HepG2 (cell line): ENCODE results near the gene CTCF. TPM values are rescaled to one million over a fixed set of nuclear protein-coding genes. Genes with fewer than 3 reads are reported as not detected.
A peak's percentile ranks its signal among the peaks of the same experiment; 100 is the strongest.

Experiments used
- BRF2 ChIP-seq: sonication (generic); formaldehyde crosslinking; IDR thresholded peaks from 2 replicates; pipeline ENCODE4 v1.8.1; 2022; ENCODE audit warnings: mild to moderate bottlenecking, missing genetic modification reagents
- CHD4 ChIP-seq: fragments of 200-600 bp; sonication (generic); IDR thresholded peaks from 2 replicates; pipeline ENCODE4 v1.7.0; 2017; ENCODE audit warnings: mild to moderate bottlenecking, low read length, borderline replicate concordance
- MIER3 ChIP-seq: IDR thresholded peaks from 2 replicates; pipeline ENCODE4 v1.6.1; 2016; ENCODE audit warnings: missing compliant biosample characterization, borderline replicate concordance
- SIN3A ChIP-seq: IDR thresholded peaks from 2 replicates; pipeline ENCODE4 v1.6.1; 2011; ENCODE audit warnings: low read depth, mild to moderate bottlenecking, control low read depth, low read length, borderline replicate concordance
- SP140L ChIP-seq: sonication (generic); formaldehyde crosslinking; IDR thresholded peaks from 2 replicates; pipeline ENCODE4 v1.4.0; 2020; ENCODE audit warnings: missing genetic modification reagents, borderline replicate concordance
- SP4 ChIP-seq: sonication (generic); formaldehyde crosslinking; IDR thresholded peaks from 2 replicates; pipeline ENCODE4 v1.8.1; 2023; ENCODE audit warnings: mild to moderate bottlenecking, missing genetic modification reagents
- TFE3 ChIP-seq: IDR thresholded peaks from 2 replicates; pipeline ENCODE4 v1.6.1; 2016
- ZNF264 ChIP-seq: sonication (generic); formaldehyde crosslinking; IDR thresholded peaks from 2 replicates; pipeline ENCODE4 v1.4.0; 2020; ENCODE audit warnings: missing genetic modification reagents
- ZNF383 ChIP-seq: sonication (generic); formaldehyde crosslinking; IDR thresholded peaks from 2 replicates; pipeline ENCODE4 v1.4.0; 2020; ENCODE audit warnings: missing genetic modification reagents, mild to moderate bottlenecking, borderline replicate concordance
- ZNF407 ChIP-seq: sonication (generic); formaldehyde crosslinking; IDR thresholded peaks from one replicate; pipeline ENCODE4 v1.5.1; 2020; ENCODE audit warnings: mild to moderate bottlenecking, missing genetic modification reagents; ENCODE audit errors: not compliant biosample characterization
- ZNF510 ChIP-seq: sonication (generic); formaldehyde crosslinking; IDR thresholded peaks from 2 replicates; pipeline ENCODE4 v1.4.0; 2020; ENCODE audit warnings: low read depth, mild to moderate bottlenecking, missing genetic modification reagents
- ZNF530 ChIP-seq: sonication (generic); formaldehyde crosslinking; IDR thresholded peaks from 2 replicates; pipeline ENCODE4 v1.5.0; 2020; ENCODE audit warnings: low read depth, mild to moderate bottlenecking, missing genetic modification reagents
- ZNF567 ChIP-seq: sonication (generic); formaldehyde crosslinking; IDR thresholded peaks from 2 replicates; pipeline ENCODE4 v1.8.1; 2023; ENCODE audit warnings: mild to moderate bottlenecking, missing genetic modification reagents, borderline replicate concordance
- polyA plus RNA-seq, 8 experiments: library from polyadenylated mRNA; depleted of rRNA in 3 of 8; stranded (reverse) in 7 of 8; unstranded in 1 of 8; fragments of >200 nt; fragmentation: Illumina TruSeq in 4 of 8; extraction: Trizol in 4 of 8; gene quantifications; 2 replicates each; pipeline versions ENCODE4 v1.2.1 to v1.2.3, GENCODE V29; 2011 to 2016; ENCODE audit warnings: low read depth in 4 of 8, missing spikeins in 1 of 8, mixed read lengths in 1 of 8; ENCODE audit not compliant: insufficient read depth in 1 of 8
- total RNA-seq, 5 experiments: library from RNA; depleted of rRNA; stranded (reverse); fragments of >200 nt; fragmentation: Illumina TruSeq; extraction: Trizol; gene quantifications; 2 replicates each; pipeline ENCODE4 v1.2.3, GENCODE V29; 2016; ENCODE audit warnings: low read depth in 1 of 5
- TF ChIP-seq, protein P1 (sequence below): sonication (generic); formaldehyde crosslinking; conservative IDR thresholded peaks from 2 replicates; pipeline ENCODE4 v1.8.1; 2023; ENCODE audit warnings: missing genetic modification reagents

Gene CTCF
- total and polyA plus RNA-seq, 2 of the 13 experiments (the other 11 are each of a cell fraction or from before 2014, with no cell fraction given): 19.5 to 37.5 TPM

DNA sequence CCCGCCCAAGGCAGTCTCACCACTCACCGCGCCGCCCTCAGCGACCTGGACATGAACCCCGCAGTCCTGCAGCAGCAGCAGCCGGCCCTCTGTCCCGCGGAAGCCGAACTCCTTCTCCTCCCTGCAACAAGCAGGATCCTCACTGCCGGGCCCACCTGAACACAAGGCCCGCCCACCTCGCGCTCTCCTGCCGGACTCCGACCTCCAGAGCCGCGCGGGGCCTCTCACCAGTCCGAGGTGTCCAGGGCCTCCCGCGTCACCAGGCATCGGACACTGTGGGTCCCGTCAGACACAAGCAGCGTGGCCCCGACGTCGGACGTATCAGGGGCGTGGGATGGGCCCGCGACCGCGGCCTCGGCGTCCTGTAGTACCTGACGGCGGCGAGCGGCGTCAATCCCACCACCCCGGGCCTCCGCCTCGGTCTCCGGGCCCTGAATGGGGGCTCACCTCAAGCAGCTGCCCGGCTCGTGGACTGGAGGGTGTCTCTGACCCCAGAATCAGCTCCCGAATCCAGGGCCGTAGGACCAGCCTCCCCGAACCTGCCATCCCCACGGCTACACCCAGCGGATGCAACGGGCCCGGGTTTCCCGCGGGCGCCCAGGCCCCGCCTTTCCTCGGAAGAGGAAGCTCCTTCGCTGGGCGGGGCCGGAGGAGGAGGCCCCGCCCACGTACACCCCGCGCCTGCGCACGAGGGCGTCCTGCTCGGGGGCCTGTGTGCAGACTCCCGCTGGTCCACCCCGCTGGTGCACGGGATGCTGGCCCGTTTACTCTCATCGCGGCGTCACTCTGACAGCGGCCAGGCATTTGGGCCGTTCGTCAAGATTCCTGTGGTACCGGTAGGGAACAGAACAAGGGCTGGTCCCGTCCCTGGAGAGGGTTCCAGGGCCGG, 97.6 kb downstream of the CTCF start, which contains the start of gene ACD (continued):
- peak; percentile 85 for TF ChIP-seq SP4 (CRISPR knock-in tag)
- peak; percentile 48 for TF ChIP-seq TFE3
- TF ChIP-seq, protein P1, sequence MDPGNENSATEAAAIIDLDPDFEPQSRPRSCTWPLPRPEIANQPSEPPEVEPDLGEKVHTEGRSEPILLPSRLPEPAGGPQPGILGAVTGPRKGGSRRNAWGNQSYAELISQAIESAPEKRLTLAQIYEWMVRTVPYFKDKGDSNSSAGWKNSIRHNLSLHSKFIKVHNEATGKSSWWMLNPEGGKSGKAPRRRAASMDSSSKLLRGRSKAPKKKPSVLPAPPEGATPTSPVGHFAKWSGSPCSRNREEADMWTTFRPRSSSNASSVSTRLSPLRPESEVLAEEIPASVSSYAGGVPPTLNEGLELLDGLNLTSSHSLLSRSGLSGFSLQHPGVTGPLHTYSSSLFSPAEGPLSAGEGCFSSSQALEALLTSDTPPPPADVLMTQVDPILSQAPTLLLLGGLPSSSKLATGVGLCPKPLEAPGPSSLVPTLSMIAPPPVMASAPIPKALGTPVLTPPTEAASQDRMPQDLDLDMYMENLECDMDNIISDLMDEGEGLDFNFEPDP (CRISPR knock-in tag): 0 out of 2 replicates have a peak, but pooled peaks have one; percentile 90
- 0 out of 2 replicates have a peak, but pooled peaks have one; percentile 36 for TF ChIP-seq CHD4
- peak; percentile 87; the same call in 1 of the 2 replicates for TF ChIP-seq SIN3A
- TF ChIP-seq ZNF510 (CRISPR knock-in tag): peak; percentile 59
- peak; percentile 10; the same call in 1 of the 2 replicates for TF ChIP-seq ZNF264 (CRISPR knock-in tag)
- TF ChIP-seq SP140L: no peak
- peak; percentile 43 for TF ChIP-seq ZNF407 (CRISPR knock-in tag)
- 0 out of 2 replicates have a peak, but pooled peaks have one; percentile 73 for TF ChIP-seq BRF2
- peak; percentile 88; the same call in 1 of the 2 replicates for TF ChIP-seq ZNF383 (CRISPR knock-in tag)
- TF ChIP-seq MIER3 (CRISPR knock-in tag): peak; percentile 76; the same call in 1 of the 2 replicates
- peak; percentile 89 for TF ChIP-seq ZNF567 (CRISPR knock-in tag)
- TF ChIP-seq ZNF530 (CRISPR knock-in tag): peak; percentile 73; the same call in 1 of the 2 replicates
